Endothelial cell of umbilical vein (primary cell): ENCODE results near the gene NDUFAF2. TPM values are rescaled to one million over a fixed set of nuclear protein-coding genes. Genes with fewer than 3 reads are reported as not detected.

ENCODE experiments used
- BruUV-seq: library from RNA; stranded (reverse); fragments of 400-500 nt; replicated peaks from 2 replicates; lab custom pipeline; 2021; lab: Mats Ljungman, UMichigan
- CTCF ChIA-PET: fragments of 300-600, 350-600 bp; sonication (Branson Sonifier 250); formaldehyde crosslinking; loops from one replicate; lab custom pipeline; 2021; ENCODE audit warnings: antibody characterized with exemption, inconsistent platforms; lab: Charles Lee
- POLR2A ChIA-PET: fragments of 300-600, 350-600 bp; sonication (Branson Sonifier 250); formaldehyde crosslinking; loops from one replicate; lab custom pipeline; 2021; ENCODE audit warnings: antibody characterized with exemption, inconsistent platforms; lab: Charles Lee
- DNase-seq: peaks from one replicate; pipeline ENCODE4 v3.0.0-alpha.2; 2011; ENCODE audit warnings: low read depth, low spot score
- FAIRE-seq: peaks from 2 replicates; lab custom pipeline; 2011; peaks lifted over from hg19 to GRCh38; lab: Jason Lieb, UNC
- H2AFZ ChIP-seq: 2 replicates; pipeline ENCODE4 v1.6.0; 2012; ENCODE audit warnings: low read depth, low read length, control low read depth, inconsistent platforms
- H3K27ac ChIP-seq: 2 replicates; pipeline ENCODE4 v1.5.1; 2011; ENCODE audit warnings: low read depth, mild to moderate bottlenecking, control low read depth, low read length, moderate library complexity; ENCODE audit not compliant: insufficient read depth
- H3K27me3 ChIP-seq, 2 experiments: 2 replicates each; pipeline versions ENCODE4 v1.6.0 to v1.6.1; 2011; ENCODE audit warnings: low read length in 2 of 2, mixed read lengths in 1 of 2; ENCODE audit not compliant: control insufficient read depth in 2 of 2, insufficient read depth in 2 of 2
- H3K36me3 ChIP-seq, 2 experiments: 2 replicates in 1 of 2; 3 replicates in 1 of 2; pipeline ENCODE4 v1.5.1; 2011; ENCODE audit warnings: low read length in 2 of 2, mild to moderate bottlenecking in 1 of 2, moderate library complexity in 1 of 2; ENCODE audit not compliant: control insufficient read depth in 2 of 2, insufficient read depth in 2 of 2; ENCODE audit errors: extremely low read depth in 1 of 2
- H3K4me1 ChIP-seq: 3 replicates; pipeline ENCODE4 v1.5.1; 2011; ENCODE audit warnings: mild to moderate bottlenecking, low read length; ENCODE audit not compliant: control insufficient read depth, insufficient read depth; ENCODE audit errors: extremely low read depth
- H3K4me2 ChIP-seq: 2 replicates; pipeline ENCODE4 v1.6.1; 2011; ENCODE audit warnings: low read length, control low read depth, mixed read lengths; ENCODE audit not compliant: insufficient read depth
- H3K4me3 ChIP-seq, 3 experiments: fragments of 200-600 bp in 1 of 3; sonication (generic), shearing (Covaris generic) in 1 of 3; replicated peaks in 1 of 3; 2 replicates each; pipeline ENCODE4 v1.5.1; 2011 to 2016; ENCODE audit warnings: control low read depth in 3 of 3, low read length in 3 of 3, mild to moderate bottlenecking in 2 of 3, inconsistent platforms in 1 of 3, low read depth in 1 of 3, moderate library complexity in 1 of 3; ENCODE audit not compliant: insufficient read depth in 1 of 3
- H3K79me2 ChIP-seq: 2 replicates; pipeline ENCODE4 v1.6.0; 2012; ENCODE audit warnings: low read length, inconsistent platforms; ENCODE audit not compliant: control insufficient read depth, insufficient read depth
- H3K9ac ChIP-seq: replicated peaks from 2 replicates; pipeline ENCODE3; 2011; ENCODE audit warnings: low read length, control low read depth; ENCODE audit not compliant: insufficient read depth; ENCODE audit errors: extremely low read depth
- H3K9me1 ChIP-seq: replicated peaks from 3 replicates; pipeline ENCODE4 v1.6.0; 2011; ENCODE audit warnings: mild to moderate bottlenecking, low read length; ENCODE audit not compliant: control insufficient read depth, insufficient read depth; ENCODE audit errors: extremely low read depth
- H3K9me3 ChIP-seq: replicated peaks from 2 replicates; pipeline ENCODE4 v1.5.1; 2012; ENCODE audit warnings: low read length, inconsistent platforms; ENCODE audit not compliant: control insufficient read depth, insufficient read depth
- H4K20me1 ChIP-seq: replicated peaks from 2 replicates; pipeline ENCODE3; 2011; ENCODE audit warnings: mild to moderate bottlenecking, low read length; ENCODE audit not compliant: control insufficient read depth, insufficient read depth; ENCODE audit errors: extremely low read depth
- CTCF ChIP-seq, 2 donors: IDR thresholded peaks; 1 replicate in 1 of 2; 2 replicates in 1 of 2; pipeline ENCODE4 v1.5.1; 2011; ENCODE audit warnings: low read length in 2 of 2, mild to moderate bottlenecking in 2 of 2, moderate library complexity in 2 of 2, control low read depth in 1 of 2, inconsistent platforms in 1 of 2, low read depth in 1 of 2; ENCODE audit not compliant: insufficient read depth in 1 of 2; ENCODE audit errors: extremely low read depth in 1 of 2
- EZH2 ChIP-seq: IDR thresholded peaks from 2 replicates; pipeline ENCODE4 v1.6.1; 2012; ENCODE audit warnings: borderline replicate concordance, low read depth, mild to moderate bottlenecking, moderate library complexity, low read length, inconsistent platforms; ENCODE audit not compliant: severe bottlenecking
- GATA2 ChIP-seq: IDR thresholded peaks from 2 replicates; pipeline ENCODE4 v1.7.0; 2011; ENCODE audit warnings: low read depth, mild to moderate bottlenecking, moderate library complexity, mixed read lengths, low read length; ENCODE audit not compliant: insufficient read length, insufficient read depth
- JUN ChIP-seq: IDR thresholded peaks from 2 replicates; pipeline ENCODE4 v1.6.1; 2011; ENCODE audit warnings: borderline replicate concordance, low read depth; ENCODE audit not compliant: insufficient read length, insufficient read depth
- MAX ChIP-seq: IDR thresholded peaks from 2 replicates; pipeline ENCODE4 v1.6.1; 2011; ENCODE audit not compliant: insufficient read depth, insufficient read length
- MYC ChIP-seq: IDR thresholded peaks from one replicate; pipeline ENCODE4 v1.6.1; 2011; ENCODE audit warnings: mild to moderate bottlenecking, low read depth, low read length
- POLR2A ChIP-seq: IDR thresholded peaks from 2 replicates; pipeline ENCODE4 v1.6.1; 2012; ENCODE audit warnings: low read depth, mild to moderate bottlenecking, control low read depth, low read length
- POLR2AphosphoS5 ChIP-seq: IDR thresholded peaks from 2 replicates; pipeline ENCODE4 v1.6.1; 2012; ENCODE audit warnings: low read depth, mild to moderate bottlenecking, control low read depth, low read length, moderate library complexity; ENCODE audit not compliant: insufficient read depth
- dilution Hi-C: fragments of 300-500 bp; cut with MboI; formaldehyde crosslinking; loops from one replicate; pipeline ENCODE4 v1.15.0; 2019; ENCODE audit warnings: low sequenced_read_pairs; ENCODE audit not compliant: extremely low pct_ligation_motif_present
- intact Hi-C: fragments of 100-400 bp; cut with micrococcal nuclease; formaldehyde crosslinking; loops from one replicate; pipeline ENCODE4 v1.10.0; 2022
- polyA plus RNA-seq, 4 experiments: library from polyadenylated mRNA; depleted of rRNA in 3 of 4; stranded (reverse) in 3 of 4; unstranded in 1 of 4; fragments of >200 nt; gene quantifications; 2 replicates each; pipeline versions ENCODE4 v1.2.1 to v1.2.3, GENCODE V29; 2011 to 2012; ENCODE audit warnings: missing spikeins in 1 of 4
- total RNA-seq: library from RNA; stranded (reverse); gene quantifications from 2 replicates; pipeline ENCODE4 v1.2.3, GENCODE V29; 2021

NDUFAF2 gene
- total and polyA plus RNA-seq, 2 donors (not counting 3 experiments of a cell fraction or from before 2014, with no cell fraction given) = 10.7 to 39.9 TPM

- H4K20me1 ChIP-seq = no peaks in the 10 kb centered on the region
- BruUV-seq = no TSS peak
- H3K4me3 ChIP-seq = no peak overlapping the region
- ChIA-PET CTCF (no interaction called here), POLR2A (no interaction called here)
- no peaks in the 10 kb centered on the region for H3K9me1 ChIP-seq
- H3K4me1 ChIP-seq = peaks cover 10% of the 10 kb centered on the region
- no peaks in the 10 kb centered on the region for H3K9me3 ChIP-seq
- no peak overlapping the region for H3K4me2 ChIP-seq
- H3K79me2 ChIP-seq = no peaks in the 10 kb centered on the region
- DNase-seq (no peak), FAIRE-seq (no peak)
- no peak for TF ChIP-seq POLR2AphosphoS5
- TF ChIP-seq JUN = no peak
- TF ChIP-seq MAX = no peak
- no peak for TF ChIP-seq MYC
- TF ChIP-seq CTCF (IDR thresholded peaks at IDR 0.05; ENCODE audit: extremely low read depth in 1 of 2, insufficient read depth in 1 of 2, low read depth in 1 of 2, low read length in 2 of 2) = no peak
- TF ChIP-seq POLR2A = no peak
- TF ChIP-seq EZH2 = no peak
- TF ChIP-seq GATA2 = no peak
- dilution Hi-C loops = no loop called here
- H2AFZ ChIP-seq = no peak overlapping the region
- H3K27me3 ChIP-seq = no peaks in the 10 kb centered on the region
- peaks cover 0 to 3% of the 10 kb centered on the region in 2 experiments for H3K36me3 ChIP-seq
- no peak overlapping the region for H3K27ac ChIP-seq
- intact Hi-C loops = no loop called here
- H3K9ac ChIP-seq = no peak overlapping the region
Measured at GRCh38 chr5:60993425-60993824, 48.4 kb downstream of the NDUFAF2 start.
